DND-41 (cell line): ENCODE results near the gene MCF2L.

Experiments
- ATAC-seq: fragments of 200-7000 bp; cut with Tn5 transposase; 3 replicates; pipeline ENCODE4 v1.9.1; 2021; ENCODE audit warnings: low read depth; ENCODE audit not compliant: insufficient read depth
- DNase-seq: peaks from one replicate; pipeline ENCODE4 v3.0.0-alpha.2; 2020
- H2AFZ ChIP-seq: 2 replicates; pipeline ENCODE4 v1.6.0; 2012; ENCODE audit warnings: low read depth, low read length
- H3K27ac ChIP-seq: 2 replicates; pipeline ENCODE4 v1.5.1; 2012; ENCODE audit warnings: low read length, inconsistent platforms
- H3K27me3 ChIP-seq: fragments of 200-600 bp; sonication (generic); 2 replicates; pipeline ENCODE4 v1.6.0; 2012; ENCODE audit warnings: low read length, mild to moderate bottlenecking, inconsistent platforms; ENCODE audit not compliant: insufficient read depth, poor library complexity
- H3K36me3 ChIP-seq: 2 replicates; pipeline ENCODE4 v1.5.1; 2012; ENCODE audit warnings: low read length, inconsistent platforms; ENCODE audit not compliant: insufficient read depth
- H3K4me1 ChIP-seq: 2 replicates; pipeline ENCODE4 v1.5.1; 2012; ENCODE audit warnings: mild to moderate bottlenecking, low read length; ENCODE audit not compliant: insufficient read depth
- H3K4me2 ChIP-seq: 2 replicates; pipeline ENCODE4 v1.6.0; 2012; ENCODE audit warnings: mild to moderate bottlenecking, moderate library complexity, low read length, inconsistent platforms; ENCODE audit not compliant: insufficient read depth
- H3K4me3 ChIP-seq, 2 experiments: fragments of 200-600 bp in 1 of 2; shearing (Covaris generic) in 1 of 2; 2 replicates each; pipeline ENCODE4 v1.5.1; 2012 to 2016; ENCODE audit warnings: inconsistent platforms in 2 of 2, low read length in 2 of 2, mild to moderate bottlenecking in 2 of 2, low read depth in 1 of 2, moderate library complexity in 1 of 2
- H3K79me2 ChIP-seq: 2 replicates; pipeline ENCODE4 v1.6.0; 2012; ENCODE audit warnings: low read length, inconsistent platforms; ENCODE audit not compliant: insufficient read depth
- H3K9ac ChIP-seq: 2 replicates; pipeline ENCODE4 v1.6.0; 2012; ENCODE audit warnings: low read depth, mild to moderate bottlenecking, inconsistent platforms, low read length, moderate library complexity
- H3K9me3 ChIP-seq: 2 replicates; pipeline ENCODE4 v1.5.1; 2012; ENCODE audit warnings: low read length, moderate library complexity, mild to moderate bottlenecking, inconsistent platforms; ENCODE audit not compliant: insufficient read depth, severe bottlenecking
- H4K20me1 ChIP-seq: 2 replicates; pipeline ENCODE4 v1.6.0; 2012; ENCODE audit warnings: low read length; ENCODE audit not compliant: insufficient read depth
- CTCF ChIP-seq: IDR thresholded peaks from 2 replicates; pipeline ENCODE4 v1.5.1; 2012; ENCODE audit warnings: borderline replicate concordance, low read length, moderate library complexity, mild to moderate bottlenecking; ENCODE audit not compliant: poor library complexity, severe bottlenecking; ENCODE audit errors: extremely low read depth
- EZH2 ChIP-seq: IDR thresholded peaks from 3 replicates; pipeline ENCODE4 v1.6.1; 2012; ENCODE audit warnings: borderline replicate concordance, low read depth, mild to moderate bottlenecking, moderate library complexity, low read length, inconsistent platforms; ENCODE audit not compliant: severe bottlenecking

Gene MCF2L

GRCh38 chr13:112958127-112958989 is 10.7 kb upstream of the MCF2L start:
- peaks cover 9% of the 10 kb centered on the region; the same call in 1 of the 2 replicates for H4K20me1 ChIP-seq
- TF ChIP-seq CTCF (no peak), EZH2 (no peak)
- DNase-seq (no peak), ATAC-seq (no peak)
- H3K9ac ChIP-seq = no peak overlapping the region
- H3K27ac ChIP-seq = no peak overlapping the region
- H3K27me3 ChIP-seq = peaks cover 9% of the 10 kb centered on the region
- H3K4me1 ChIP-seq = no peaks in the 10 kb centered on the region
- no peak overlapping the region for H3K4me3 ChIP-seq
- H3K4me2 ChIP-seq = no peak overlapping the region
- no peaks in the 10 kb centered on the region for H3K9me3 ChIP-seq
- no peak overlapping the region for H2AFZ ChIP-seq
- H3K79me2 ChIP-seq = no peaks in the 10 kb centered on the region
- no peaks in the 10 kb centered on the region for H3K36me3 ChIP-seq

GRCh38 chr13:112959206-112959605 is 9.8 kb upstream of the MCF2L start:
- no peak overlapping the region for H3K27ac ChIP-seq
- H4K20me1 ChIP-seq = peaks cover 4% of the 10 kb centered on the region; the same call in 1 of the 2 replicates
- H3K4me1 ChIP-seq = no peaks in the 10 kb centered on the region
- no peaks in the 10 kb centered on the region for H3K9me3 ChIP-seq
- H2AFZ ChIP-seq = no peak overlapping the region
- no peaks in the 10 kb centered on the region for H3K36me3 ChIP-seq
- ATAC-seq (no peak), DNase-seq (no peak)
- H3K27me3 ChIP-seq = peaks cover 5% of the 10 kb centered on the region
- H3K9ac ChIP-seq = no peak overlapping the region
- H3K4me2 ChIP-seq = no peak overlapping the region
- no peaks in the 10 kb centered on the region for H3K79me2 ChIP-seq
- TF ChIP-seq CTCF (no peak), EZH2 (no peak)
- H3K4me3 ChIP-seq = no peak overlapping the region

- Histone ChIP-seq H3K4me2 (no peak overlapping the region), H4K20me1 (peaks cover 4% of the 10 kb centered on the region; the same call in 1 of the 2 replicates), H3K9ac (no peak overlapping the region), H3K36me3 (no peaks in the 10 kb centered on the region), H3K4me3 (no peak overlapping the region), H3K27me3 (no peaks in the 10 kb centered on the region), H3K4me1 (no peaks in the 10 kb centered on the region), H3K27ac (no peak overlapping the region), H3K9me3 (no peaks in the 10 kb centered on the region), H3K79me2 (no peaks in the 10 kb centered on the region), H2AFZ (no peak overlapping the region)
- DNase-seq (no peak), ATAC-seq (no peak)
- TF ChIP-seq CTCF = no peak
- no peak for TF ChIP-seq EZH2
Measured at GRCh38 chr13:112959701-112960542, 9.1 kb upstream of the MCF2L start.
